Stimulated activated naive CD4-positive, alpha-beta T cell (primary cell): ENCODE measurements around the gene CAMSAP2.

Source experiments
- DNase-seq, 6 experiments: peaks; one replicate each; lab custom pipeline; 2025; lab: John Stamatoyannopoulos, UW

The CAMSAP2 gene

DNA sequence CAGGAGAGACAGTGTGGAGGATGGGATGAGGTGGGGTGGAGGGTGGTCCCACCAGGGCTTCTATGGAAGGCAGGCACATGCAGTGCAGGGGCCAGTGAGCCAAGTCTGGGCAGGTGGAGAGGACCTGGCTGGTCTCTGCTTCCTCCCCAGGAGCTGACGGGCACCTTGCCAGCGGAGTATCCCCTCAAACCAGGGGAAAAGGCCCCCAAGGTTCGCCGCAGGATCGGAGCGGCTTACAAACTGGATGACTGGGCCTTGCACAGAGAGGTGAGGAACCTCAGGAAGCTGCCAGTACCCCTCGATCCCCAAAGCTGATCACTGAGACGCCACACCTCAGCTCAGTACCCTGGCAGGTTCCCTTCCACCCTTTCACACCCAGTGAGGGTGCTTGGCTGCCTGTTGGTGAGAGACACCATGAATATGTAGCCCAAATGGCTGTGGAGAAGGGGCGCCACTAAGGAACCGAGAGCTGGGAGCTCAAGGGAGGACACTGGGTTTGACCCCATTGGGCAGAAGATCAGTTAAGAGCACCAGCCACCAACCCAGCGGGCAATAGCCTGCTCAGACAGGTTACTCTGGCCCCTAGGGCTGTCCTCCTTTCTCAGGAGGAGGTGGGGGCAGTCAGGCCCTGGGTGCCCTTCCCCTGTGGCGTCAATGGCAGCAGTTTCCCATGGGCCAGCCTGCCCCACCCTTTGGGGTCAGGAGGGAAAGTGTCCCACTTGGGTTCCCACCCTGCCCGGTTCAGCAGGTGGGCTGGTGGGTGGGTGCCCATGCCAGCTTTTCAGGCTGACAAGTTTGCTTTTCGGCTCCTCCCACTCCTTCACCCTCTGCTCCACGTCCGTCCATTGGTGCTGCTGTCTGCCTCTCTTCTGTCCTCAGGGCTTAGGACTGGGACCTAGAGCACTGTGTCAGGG lies 161.5 kb downstream of the CAMSAP2 start:
- DNase-seq = no peak

DNA sequence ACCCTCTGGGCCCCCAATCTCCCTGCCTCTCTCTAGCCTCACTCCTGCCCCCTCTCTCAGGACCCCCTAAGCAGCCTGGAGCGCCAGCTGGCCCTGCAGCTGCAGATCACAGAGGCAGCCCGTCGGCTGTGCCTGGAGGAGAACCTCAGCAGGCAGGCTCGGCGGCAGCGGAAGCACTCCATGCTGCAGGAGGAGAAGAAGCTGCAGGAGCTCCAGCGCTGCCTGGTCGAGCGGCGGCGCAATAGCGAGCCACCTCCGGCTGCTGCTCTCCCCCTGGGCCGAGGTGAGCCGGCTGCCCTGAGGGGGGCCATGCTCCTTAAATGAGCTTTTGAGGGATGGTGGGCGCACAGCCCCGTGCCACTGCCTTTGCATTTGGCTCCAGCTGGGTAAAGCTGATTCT lies 162.2 kb downstream of the CAMSAP2 start:
- no peak for DNase-seq

DNA sequence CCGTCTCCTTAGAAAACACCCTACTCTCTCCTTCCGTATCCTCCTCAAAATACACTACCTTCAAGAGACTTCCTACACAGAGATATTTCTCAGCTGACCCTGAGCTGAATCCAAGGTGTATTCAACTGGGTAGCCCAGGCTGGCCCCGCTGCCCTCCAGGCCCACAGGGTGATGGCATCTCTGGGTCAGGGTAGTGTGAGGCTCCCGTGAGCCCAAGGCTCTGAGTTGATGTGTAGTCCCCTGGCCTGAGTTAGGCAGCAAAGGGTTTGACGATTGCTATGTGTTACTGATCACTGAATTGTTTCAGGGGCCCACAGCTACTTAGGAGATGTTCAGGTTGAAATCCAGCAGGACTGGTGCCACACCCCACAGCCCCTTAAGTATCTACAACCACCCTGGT lies 162.7 kb downstream of the CAMSAP2 start:
- no peak for DNase-seq

GRCh38 chr1:200901796-200902444 lies 163.2 kb downstream of the CAMSAP2 start:
- no peak for DNase-seq

DNA sequence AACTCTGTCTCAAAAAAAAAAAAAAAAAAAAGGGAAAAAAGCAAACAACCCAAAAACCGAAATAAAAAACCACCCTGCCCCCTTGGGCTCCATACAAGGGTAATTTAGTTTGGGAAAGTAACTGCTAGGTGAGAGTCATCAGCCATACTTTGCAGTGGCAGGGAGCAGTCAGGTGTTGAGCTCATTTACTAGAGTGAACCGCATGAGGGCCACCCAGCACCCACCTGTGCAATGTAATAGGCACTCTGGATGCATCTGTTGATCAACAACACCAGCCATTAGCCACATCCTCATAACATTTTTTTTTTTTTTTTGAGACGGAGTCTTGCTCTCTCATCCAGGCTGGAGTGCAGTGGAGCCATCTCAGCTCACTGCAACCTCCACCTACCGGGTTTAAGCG lies 165.1 kb downstream of the CAMSAP2 start:
- no peak for DNase-seq

DNA sequence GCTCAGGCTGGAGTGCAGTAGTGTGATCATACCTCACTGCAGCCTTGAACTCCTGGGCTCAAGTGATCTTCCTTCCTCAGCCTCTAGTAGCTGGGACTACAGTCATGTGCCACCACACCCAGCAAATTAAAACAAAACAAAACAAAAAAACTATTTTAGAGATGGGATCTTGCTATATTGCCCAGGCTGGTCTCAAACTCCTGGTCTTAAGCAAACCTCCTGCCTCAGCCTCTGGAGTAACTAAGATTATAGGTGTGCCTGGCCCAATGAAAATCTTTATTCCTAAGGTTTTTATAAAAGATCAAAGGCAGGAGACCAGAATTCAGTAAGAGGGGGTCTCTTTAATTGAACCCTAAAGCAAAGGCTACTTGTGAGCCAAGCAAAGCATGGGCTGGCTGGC lies 166.1 kb downstream of the CAMSAP2 start:
- no peak for DNase-seq

DNA sequence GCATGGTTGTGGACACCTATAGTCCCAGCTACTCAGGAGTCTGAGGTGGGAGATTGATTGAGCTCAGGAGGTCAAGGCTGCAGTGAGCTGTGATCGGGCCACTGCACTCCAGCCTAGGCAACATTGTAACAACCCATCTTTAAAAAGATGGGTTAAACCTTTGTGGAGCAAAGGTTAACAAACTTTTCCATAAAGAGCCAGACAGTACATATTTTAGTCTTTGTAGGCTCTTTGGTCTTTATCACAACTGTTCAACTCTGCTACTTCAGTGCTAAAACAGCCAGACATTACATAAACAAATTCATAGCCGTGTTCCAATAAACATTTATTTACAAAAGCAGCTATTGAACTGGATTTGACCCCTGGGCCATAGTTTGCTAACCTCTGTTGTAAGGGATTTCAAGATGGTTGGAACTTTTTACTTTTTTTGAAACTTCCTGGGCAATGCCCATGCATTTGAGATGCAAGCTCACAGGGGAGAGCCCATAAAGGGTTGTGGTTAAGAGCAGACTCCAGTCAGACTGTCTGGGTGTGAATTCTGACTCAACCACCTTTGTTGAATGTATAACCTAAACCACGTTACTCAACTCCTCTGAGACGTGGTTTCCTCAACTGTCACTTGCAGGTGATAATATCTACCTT lies 166.8 kb downstream of the CAMSAP2 start:
- peak in 2 of 6 experiments; percentile 8 to 23 for DNase-seq

DNA sequence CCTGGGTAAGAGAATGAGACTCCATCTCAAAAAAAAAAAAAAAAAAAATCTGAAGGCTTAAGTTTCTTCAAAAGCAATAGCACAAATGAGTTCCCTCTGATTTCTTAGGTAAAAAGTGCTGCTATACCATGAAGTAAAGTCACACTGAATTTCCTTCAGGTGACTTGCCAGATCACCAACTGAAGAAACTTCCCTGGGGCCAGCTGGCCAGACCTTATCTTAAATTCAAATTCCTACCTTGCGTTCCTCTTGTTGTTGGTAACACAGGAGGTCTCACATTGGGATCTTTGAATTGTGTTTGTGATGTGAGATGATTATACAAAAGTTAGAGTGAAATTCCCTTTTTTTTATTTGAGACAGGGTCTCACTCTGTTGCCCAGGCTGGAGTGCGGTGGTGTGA lies 167.8 kb downstream of the CAMSAP2 start:
- DNase-seq = no peak

DNA sequence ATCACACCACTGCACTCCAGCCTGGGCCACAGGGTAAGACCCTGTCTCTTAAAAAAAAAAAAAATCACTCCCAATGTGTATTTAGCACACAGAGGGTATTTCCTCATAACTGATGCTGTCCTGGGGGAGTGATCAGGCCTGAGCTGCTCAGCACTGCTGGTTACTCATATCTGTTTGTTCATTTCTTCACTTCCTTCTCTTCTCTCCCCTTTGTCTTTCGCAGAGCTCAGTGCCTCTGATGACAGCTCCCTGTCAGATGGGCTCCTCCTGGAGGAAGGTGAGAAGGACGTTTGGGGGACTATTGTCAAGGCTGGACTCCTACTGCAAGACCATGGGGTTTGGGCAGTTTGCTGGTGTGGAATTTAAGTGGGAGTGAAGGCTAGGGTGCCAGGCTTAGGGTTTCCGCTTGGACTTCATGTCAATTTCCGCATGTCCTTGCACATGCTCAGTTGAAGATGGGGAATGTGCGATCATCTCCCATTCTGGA lies 169.0 kb downstream of the CAMSAP2 start:
- no peak for DNase-seq

- no peak for DNase-seq
These were observed 169.6 kb downstream of the CAMSAP2 start for GRCh38 chr1:200908191-200908868.

DNA sequence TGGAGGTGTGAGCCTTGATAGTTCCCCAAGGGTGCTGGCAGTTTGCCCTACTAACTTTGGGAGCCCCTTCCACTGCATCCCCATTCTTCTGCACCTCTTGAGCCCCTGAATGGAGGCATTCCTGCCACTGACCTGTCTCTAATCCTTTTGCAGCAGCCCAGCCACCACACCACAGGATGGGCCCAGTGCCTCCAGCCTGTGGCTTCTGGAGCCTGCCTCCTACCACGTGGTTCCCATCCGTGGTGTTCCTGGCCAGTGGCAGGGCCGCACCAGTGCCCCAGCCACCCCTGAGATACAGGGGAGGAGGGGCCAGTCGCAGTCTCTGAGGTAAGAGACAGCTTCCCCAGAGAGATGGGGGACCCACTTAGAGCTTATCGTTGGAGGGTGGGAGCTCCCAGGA lies 170.4 kb downstream of the CAMSAP2 start:
- no peak for DNase-seq

- no peak for DNase-seq
These were observed 171.1 kb downstream of the CAMSAP2 start for GRCh38 chr1:200909757-200910239.
